Measurements from ENCODE around the gene SLC6A1.

The SLC6A1 gene

DNA sequence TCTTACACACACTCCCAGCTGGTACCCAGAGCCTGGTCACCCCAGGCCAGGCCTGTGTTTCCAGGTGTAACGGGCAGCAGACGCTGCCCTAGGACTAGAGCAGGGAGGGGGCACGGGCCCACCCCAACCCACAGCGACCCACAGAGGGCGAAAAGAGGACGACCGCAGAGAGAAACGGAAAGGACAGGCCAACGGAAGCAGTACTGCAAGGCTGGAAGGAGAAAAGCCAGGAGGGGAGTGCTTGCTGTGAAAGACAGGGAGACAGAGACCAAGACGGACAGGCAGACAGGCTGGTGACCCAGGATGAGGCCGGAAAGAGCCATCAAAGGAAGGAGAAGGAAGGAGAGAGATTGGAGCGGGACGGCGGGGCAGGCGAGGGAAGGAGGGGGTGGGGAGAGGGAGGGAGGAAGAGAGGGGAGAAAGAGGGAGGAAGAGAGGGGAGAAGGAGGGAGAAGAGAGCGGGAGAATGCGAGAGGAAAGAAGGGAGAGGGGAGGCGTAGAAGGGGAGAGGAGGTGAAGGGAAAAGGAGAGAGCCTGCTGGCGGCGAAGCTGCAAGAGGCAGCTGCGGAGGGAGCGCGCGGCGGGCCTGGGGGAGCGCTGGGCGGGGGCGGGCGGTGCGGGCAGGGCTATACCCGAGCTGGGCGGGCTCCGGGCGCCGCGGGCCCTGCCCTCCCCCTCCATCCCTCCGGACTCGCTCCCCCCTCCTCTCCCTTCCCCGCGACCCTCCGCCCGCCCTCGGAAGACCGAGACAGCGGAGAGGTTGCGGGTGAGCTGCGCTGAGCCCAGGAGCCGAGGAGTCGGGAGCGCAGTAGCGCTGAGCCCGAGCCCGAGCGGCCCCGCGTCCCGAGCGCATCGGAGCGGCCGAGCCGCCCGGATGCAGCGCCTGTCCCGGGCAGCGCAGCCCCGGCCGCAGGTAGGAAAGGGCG is at the start of gene SLC6A1:
Gene SLC6A1, plus strand, starts transcription at position 732 of the 926 bp plus-strand sequence. CDS start 24,464 bp downstream, outside the sequence.
- no peak for DNase-seq

DNA sequence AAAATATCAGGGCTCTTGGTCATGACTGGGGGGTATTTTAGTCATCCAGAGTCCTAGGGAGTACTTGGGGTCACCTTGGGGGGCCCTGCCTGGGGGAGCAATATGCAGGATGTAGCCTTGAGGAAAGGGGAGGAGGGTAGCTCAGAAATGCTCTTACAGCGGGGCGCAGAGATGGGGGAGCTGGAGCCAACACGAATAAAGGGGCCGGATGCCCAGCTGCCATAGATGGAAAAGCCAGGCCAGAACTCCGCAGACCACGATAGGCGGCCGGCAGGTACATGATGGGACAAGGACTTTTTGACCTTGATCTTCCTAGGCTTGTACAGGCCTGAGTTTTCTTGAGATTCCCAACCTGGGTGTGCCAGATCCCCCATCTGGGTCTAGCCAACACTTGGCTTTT is 47.7 kb upstream of the SLC6A1 start:
- no peak for DNase-seq

DNA sequence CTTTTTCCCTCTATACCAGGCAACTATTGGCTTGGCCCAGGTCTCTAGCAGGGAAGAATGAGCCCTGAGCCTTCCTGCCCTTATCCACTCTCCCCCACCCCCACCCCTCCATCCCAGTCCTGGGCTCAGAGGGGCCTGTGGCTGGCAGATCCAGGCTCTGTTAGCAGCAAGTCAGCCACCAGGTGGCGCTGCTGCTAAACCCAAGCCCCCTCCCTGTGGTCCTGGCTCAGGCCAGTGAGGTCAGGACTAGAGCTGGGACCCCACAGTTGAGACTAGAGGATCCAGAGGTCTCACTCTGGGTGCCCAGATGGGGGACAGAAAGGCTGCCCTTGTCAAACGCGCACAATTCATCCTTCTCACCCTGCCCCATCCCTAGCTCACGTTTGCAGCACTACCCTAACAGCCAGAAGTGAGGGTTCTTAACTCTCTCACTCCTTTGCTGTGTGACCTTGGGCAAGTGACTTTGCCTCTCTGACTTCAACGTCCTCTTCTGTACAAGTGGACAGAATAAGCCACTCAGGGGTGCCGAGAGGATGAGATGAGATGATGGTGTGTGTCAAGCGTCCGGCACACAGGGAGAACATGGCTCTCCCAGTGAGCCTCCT is 46.8 kb upstream of the SLC6A1 start:
- DNase-seq = no peak

DNA sequence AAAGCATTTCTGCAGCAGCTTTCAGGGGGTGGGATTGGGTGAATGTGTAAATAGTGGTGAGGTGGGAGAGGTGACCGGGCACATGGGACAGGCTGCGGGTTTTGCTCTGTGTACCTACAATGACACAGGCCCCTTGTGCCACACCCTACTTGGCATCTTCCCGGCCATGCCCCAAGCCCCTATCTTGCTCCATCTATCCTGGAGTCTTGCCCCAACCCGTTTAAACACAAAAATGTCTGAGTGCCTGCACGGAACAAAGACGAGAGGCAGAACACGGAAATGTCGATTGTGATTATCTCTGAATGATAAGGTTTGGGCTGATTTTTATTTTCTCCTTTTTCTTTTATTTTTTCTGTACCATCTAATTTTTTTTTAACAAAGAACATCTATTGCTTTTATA is 46.0 kb upstream of the SLC6A1 start:
- DNase-seq = no peak

DNA sequence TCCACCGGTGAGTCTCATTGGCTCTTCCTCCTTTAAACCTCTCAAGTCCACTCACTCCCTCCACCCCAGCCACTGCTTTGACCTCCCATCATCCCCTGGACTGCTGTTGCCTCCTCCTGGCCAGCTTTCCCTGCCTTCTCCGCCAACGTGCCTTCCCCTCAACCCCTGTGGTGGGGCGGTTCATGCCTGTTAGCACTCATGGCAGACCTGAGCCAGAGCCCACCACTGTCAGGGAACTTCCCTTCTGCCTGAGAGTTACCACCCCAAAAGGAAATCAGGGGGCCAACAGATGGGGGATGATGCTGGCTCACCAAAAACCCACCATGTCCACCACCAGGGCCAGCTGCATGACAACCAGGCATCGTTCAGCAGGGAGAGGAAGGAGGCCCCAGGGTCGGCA is 44.2 kb upstream of the SLC6A1 start:
- DNase-seq = no peak

DNA sequence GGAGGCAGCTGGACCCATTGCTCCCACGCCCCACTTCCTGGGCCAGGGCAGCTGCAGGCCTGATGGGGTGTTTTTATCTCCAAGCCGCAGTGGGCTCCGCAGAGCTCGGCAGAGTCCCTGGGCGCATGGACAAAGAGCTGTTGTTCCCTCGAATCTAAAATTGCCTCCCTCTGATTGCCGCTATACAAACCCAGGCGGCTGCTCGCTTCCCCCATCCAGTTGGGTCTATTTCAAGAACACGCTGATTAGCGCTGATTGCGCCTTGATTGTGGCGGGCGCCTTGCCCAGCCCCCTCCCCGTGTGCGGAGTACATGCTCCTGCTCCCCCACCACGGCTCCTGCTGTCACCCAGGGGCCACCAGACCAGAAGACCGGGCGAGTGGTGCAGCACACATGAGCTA is 43.4 kb upstream of the SLC6A1 start:
- DNase-seq = no peak

DNA sequence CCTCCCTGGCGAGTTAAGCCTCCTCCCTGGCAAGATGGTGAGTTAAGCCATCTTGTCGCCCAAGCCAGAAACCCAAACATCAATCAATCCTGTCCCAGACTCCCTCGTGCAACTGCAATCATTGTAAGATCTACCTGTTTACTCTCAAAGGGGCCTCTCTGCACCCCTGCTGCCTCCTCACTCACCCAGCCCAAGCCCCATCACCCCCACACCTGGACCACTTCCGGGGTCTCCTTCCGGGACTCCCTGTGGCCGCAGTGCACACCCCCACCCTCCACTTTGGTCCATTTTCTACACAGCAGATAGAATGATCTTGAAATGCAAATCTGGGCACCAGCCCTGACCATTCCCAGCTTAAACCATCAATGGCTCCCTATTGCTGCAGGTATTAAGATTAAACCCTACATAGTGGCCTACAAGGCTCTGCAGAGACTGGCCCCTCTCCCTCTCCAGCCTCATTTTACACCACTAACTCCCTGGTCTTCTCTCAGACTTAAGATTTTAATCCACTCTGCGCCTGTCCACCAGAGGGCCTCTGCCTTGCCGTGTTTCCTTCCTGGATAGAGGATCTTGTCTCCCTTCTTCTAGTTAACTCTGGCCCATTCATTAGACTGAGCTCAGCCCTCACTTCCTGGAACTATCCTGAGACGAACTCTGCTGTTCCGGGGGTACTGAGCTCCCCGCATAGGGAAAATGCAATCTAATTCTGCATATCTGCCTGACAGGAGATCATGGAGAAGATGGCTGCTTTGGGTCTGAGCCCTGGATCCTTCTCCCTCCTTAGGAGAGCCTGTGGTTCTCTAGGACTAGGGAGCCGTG is 41.9 kb upstream of the SLC6A1 start:
- DNase-seq = no peak

DNA sequence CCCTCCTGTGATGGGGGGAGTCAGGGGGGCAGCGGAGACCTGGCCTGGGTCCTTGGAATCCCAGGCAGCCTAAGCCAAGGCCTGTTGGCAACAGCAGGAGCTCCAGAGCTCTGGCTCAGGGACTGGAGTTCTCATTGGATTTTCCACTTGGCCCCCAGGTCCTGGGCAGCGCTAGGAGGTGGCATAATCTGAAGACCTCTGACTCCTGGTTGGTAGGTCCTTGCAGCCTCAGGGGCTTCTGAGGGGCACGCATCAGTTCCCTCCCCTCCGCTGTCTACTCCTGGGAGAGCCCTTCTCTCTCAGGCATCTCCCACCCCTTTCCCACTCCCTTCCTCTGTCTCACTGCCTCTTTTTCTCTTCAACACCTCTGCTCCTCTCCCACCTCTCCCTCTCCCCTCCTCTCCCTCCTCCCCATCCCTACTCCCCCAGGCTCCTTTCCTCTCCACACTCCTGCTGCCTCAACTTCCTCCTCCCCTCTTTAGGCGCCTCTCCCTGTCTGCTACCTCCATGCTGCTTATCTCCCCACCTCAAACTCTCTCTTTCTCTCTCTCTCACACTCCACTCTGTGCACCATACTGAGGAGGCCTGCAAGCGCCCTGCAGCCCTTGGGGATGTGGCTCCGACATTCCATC is 41.1 kb upstream of the SLC6A1 start:
- DNase-seq = no peak

DNA sequence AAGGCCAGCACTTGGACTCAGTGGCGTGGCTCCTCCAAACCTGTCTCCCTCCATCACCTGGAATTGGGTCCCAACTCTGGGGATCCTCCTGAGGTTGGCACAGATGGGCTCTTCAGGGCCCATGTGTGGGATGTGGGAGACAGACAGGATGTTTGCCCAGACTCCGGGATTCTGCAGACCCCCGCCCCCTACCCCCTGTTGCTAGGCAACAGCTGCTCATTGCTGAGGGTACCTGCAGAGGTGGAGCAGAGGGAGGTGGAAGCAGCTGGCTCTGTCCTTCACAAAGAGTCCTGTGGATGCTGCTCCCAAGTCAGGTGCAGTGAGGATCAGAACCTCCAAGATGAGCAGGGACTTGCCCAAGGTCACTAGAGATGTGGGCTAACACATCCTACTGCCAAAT is 40.0 kb upstream of the SLC6A1 start:
- no peak for DNase-seq

DNA sequence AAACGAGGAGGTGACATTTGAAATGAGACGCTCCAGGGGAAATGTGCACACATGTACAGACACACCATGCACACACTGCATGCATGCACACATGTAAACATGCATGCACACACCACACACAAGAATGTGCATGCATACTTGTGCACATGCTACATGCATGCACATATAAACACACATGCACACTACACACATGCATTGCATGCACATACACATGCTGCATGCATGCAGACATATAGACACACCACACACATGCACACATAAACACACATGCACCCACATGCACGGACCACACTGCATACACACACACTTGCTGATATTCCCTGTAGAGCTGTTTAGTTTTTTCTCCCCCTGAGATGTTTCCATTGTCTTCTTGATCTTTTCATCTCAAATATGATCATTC is 37.8 kb upstream of the SLC6A1 start:
- no peak for DNase-seq

DNA sequence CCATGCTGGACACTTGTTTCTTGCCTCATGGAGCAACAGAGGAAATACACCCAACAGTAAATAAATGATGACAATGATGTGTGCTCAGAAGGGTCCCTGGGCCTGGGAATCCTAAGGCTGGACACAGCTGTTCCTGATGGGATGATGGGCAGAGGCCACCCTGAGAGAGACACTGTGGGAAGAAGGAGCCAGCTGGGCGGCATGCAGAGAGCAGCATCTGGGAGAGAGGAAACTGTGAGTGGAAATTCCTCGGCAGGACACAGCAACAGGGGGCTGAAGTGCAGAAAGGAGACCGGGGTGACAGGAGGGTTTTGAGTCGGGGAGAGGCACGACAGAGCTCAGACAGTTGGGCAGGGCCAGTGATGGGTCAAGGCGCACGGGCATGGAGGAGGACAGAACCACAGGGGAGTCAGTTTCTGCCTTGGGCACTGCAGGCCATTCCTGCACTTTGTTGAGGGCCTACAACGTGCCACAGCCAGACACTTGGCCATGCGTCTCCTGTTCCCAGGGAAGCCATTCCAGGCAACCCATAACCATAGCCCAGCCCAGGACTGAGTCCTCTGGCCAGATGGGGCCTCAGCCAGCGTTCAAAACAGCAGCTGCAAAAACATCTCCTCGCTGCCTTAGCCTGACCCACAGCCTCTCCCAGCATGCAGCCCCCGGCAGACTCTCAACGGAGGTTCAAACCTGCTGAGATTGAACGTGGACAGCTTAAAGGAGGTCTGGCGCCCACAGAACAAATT is 36.7 kb upstream of the SLC6A1 start:
- no peak for DNase-seq

DNA sequence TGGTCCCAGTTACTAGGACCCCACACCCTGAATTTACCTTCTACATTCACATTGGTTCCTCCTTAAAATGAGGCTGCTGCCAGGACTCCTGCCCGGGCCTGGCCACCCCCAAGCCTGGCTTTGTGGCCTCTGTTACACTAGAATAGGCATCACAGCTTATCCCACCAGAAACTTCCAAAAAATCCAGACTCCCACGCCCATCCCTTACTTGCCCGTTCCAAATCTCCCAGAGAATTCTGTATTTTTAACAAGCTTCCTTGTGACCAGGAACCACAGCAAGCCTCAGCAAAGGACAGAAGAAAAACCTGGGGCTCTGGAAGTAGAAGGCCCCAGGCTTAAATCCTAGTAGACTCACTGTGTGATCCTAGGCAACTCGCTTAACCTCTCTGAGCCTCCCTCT is 36.0 kb upstream of the SLC6A1 start:
- DNase-seq = no peak

DNA sequence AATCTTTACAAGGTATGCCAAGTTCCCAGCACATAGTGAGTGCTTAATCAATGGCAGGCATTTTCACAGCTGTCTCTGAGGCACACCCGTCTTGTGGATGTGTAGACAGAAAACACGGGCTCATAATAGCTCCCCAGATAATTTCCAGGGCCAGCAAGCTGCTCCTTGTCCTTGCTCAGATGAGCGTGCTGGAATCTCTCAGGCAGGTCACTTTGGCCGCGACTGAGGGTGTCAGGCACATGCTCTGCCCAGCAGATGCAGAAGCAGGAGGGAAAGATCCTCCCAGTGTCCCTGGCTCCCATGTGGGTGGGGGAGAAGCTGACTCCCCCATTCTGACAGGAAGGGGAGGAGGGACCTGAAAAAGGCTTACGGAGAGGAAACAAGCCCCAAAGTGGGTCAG is 35.6 kb upstream of the SLC6A1 start:
- DNase-seq = no peak

DNA sequence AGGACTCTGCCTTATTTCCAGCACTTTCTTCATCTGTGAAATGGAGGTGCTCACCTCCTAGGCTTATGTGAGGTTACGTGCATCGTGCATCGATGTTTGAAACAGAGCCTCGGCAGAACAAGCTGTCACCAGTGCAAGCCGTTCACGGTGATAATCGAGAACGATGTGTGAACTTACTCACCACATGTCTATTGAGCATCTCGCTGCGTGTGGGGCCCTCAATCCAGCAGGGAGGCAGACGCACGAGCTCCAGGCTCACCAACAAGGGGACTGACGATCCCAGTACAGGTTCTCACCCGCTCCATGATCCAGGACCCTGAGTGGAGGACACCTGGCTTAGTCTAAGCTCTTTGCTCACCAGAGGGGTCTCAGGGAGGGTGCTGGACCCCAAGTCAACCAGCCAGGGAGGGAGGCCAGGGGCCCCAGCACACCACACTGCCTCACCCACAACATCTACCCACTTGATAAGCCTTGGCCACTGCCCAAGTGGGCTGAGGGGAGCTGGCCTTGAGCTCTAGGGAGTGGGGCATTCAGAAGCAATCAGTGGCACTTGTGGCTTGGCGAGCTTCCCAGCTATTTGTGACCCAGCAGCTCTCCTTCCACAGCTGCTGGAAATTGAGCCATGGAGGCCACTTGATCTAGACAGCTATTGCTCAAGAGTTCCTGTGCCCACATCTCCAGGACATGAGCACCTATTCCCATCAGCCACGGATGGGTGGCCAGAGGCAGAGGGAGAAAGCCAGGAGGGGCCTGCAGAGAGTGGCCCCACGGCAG is 34.4 kb upstream of the SLC6A1 start:
- no peak for DNase-seq

DNA sequence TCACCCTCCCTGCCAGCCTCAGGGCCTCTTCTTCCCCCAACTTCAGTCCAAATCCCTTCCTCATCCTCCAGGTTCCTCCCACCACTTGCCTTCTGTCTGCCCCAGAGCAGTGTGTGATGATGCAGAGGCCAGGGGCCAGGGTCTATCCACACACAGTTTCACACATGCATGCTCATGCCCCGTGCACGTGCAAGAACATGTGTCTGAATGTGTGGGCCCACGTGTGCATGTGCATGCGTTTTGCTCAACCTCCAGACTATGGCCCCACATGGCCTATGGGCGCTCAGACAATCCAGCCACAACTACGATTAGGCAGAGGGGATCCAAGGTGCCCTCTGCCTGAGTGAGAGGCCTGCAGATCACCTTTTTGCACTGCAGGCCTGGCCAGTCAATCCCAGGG is 32.3 kb upstream of the SLC6A1 start:
- DNase-seq = no peak

DNA sequence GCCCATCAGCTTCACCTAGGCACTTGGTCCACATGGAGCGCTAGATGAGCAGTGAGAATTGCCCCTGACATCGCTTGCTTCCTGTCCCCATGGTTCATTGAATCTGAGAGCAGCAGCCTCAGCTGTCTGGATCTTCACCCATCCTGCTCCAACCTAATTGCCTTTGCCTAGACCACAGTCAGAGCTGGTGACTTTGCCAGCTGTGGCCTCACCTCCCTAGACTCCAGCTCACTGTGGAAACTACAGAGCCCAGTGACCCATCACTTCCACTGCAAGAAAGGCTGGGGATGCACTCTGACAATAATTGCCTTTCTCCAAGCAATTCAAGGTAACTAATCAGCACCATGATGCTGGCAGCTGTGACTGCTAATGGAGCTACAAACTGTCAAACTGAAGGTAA is 30.6 kb upstream of the SLC6A1 start:
- DNase-seq = no peak

DNA sequence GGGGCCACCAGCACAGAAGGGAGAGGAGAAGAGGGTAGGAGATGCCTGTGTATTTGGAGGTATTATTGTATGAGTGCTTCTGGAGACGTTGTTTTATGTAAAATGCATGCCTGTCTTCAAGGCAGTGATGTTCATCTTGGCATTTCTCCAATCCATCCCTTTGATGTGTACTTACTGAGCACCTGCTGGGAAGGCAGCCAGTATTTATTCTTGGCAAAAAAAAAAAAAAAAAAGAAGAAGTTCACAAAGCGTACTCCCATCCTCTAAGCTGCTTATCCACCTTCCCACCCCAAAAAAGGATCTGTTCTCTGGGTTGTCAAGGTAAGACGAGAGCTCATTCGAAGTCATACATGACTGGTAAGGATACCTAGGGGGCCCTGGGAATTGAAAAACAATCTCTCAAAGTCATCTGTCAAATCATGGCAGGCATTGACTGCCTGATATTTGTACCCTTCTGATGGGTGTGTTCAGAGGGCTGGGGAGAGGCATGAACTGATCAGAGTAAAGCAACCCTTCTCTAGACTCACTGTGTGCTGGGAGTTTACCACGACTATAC is 30.0 kb upstream of the SLC6A1 start:
- no peak for DNase-seq

DNA sequence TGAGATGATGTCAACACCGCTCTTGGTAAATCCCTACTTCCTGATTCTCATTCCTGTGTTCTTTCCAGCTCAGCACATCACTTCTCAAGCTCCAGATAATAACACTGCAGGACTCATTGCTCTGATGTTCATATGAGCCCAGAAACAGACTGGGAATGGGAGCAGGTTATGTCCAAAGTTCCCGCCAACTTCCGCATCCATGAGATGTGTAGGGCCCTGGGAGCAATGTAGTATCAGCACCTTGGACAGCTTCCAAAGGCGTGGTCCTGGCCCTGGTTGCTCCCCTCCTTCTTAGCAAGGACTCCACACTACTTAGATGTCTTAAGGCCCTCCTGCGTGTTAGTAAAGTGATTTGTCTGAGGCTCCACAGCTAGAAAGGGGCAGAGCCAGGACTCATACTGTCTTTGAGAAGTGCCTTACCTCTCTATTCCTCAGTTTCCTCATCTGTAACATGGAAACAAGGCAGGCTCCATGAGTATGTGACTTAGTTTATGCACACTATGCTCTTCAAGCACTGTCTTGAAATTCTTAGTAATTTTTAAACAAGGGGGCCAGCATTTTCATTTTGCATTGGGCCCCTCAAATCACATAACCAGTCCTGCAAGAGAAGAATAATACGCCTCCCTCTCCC is 27.9 kb upstream of the SLC6A1 start:
- no peak for DNase-seq

DNA sequence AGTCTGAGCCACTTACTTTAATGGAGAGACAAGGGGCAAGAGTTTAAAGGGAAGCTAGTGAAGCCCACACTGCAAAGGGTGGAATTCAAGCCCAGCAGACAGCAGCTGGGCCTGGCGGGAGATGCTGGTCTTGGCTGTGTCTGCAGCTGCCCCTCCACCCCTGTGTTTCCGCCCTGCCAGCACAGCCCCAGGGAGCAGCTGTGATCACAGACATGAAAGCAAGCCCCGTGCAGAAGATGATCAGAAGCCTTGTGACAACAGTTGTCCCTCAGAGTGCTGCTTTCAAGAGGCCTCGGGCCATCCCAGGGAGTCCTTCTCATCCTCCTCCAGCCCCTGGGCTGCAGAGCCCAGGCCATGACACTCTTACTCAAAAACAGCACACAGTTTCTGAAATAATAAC is 24.1 kb upstream of the SLC6A1 start:
- DNase-seq = no peak

DNA sequence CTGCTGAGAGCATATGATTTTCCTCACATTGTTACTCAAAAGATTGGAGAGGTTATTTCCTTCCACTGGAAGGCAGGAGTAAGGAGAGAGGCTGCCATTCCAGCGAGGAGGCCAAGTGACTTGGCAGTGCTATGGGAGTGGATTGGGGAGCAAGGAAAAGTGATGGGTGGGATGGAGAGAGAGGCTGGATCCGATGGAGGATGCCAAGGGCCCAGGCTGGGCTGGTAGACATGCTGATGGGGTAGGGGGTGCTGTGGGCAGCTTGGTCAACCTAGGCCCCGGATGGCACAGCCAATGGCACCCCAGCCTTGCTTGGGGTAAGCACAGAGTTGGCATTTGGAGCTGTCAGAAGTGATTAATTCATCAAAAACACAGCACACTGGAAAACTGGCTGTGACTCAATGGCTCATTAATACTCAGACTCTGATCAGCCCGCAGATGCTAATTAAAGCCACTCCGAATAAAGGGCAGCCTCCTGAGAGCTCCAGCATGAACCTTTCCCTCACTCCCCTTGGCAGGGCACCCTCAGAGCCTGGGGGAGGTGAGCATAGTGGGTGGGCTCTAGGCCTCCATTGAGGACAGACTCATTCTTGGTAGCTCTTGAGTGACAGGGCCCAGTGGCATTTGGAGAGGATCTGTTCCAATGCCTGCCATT is 22.1 kb upstream of the SLC6A1 start:
- DNase-seq = no peak

Measured in NCI-H1436 treated with DMSO at 0.1 percent for 48 hours (cell line).